Fibroblast of peridontal ligament (primary cell): ENCODE data around the gene DPF3.

Experiments used
- DNase-seq: peaks from one replicate; pipeline ENCODE4 v3.0.0-alpha.2; 2010; ENCODE audit errors: extremely low read depth

Gene DPF3

DNA sequence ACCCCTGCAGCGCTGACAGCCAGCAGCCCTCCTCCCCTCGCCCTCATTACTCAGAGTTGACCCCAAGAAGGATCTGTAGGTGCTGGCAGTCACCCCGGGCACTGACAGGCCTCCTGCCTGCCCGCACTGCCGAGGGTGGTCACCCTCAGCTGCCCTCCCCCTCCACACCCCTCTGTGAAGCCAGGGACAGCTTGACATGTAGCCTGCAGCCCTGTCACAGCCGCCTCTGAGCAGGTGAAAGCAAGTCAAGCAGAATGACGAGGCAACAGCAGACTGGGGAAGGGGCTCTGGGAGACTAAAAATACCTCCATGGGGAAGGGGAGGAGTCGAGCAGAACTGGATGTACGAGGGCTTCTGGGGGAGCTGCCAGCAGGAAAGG is 178.1 kb downstream of the DPF3 start:
- DNase-seq, result no peak

DNA sequence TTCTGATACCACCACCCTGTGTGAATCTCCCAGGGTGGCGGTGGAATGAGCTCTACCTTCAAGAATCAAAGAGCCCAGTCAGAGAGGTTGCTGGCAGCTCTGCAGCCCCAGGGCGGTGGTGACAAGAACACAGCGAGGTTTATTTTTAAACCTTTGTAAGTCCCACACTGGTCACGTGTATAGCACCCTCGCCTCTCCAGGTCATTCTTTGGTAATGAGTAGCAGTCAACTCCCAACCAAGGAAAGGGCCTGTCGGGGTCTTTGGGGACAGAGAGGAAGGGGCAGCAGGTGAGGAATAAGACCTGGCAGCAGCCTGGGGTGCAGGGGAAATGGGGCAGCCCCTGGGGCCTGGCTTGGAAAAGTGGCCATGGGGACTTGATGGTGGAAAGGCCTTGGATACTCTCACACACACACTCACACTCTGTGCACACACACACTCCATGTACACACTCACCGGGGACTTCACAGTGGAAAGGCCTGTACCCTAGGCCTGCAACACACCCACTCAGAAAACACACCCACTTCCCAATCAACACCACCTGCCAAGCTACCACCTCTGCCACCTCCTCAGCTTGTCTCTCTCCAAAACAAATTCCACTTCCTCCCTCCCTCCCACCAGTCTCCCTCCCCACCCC is 178.6 kb downstream of the DPF3 start:
- no peak for DNase-seq

DNA sequence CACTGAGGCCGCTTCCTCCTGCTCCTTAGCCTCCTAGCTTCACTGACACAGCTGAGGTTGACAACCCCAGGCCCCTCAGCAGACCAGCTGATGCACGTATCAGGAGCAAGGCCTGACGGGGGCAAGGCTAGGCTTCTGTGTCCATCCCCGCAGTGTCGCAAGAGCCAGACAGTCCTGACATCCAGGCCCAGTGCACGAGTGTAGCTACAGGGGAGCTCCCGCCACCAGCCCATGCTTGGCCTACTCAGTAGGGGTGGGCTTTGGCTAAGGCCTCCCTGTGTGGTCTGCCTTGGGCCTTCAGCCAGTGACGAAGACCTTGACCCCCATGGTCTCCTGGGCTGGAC is 179.1 kb downstream of the DPF3 start:
- no peak for DNase-seq

DNA sequence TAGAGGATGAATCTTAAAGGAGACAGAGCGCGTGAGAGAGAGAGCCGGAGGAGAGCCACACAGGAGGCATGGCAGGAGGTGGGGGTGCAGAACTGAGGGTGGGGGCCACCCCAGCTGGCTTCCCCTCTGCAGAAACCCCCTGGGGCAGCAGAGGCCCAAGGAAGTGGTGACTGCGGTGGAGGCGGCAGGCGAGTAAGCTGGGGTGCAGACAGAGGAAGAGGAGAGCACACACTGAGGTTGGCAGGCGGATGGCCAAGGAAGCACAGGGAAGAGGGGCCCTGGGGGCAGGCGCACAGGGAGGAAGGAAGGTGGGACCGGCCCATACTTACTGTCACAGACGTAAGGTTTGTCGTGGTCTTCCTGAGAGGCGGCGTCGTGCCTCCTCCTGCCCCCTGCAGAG is 179.8 kb downstream of the DPF3 start:
- DNase-seq, result no peak

DNA sequence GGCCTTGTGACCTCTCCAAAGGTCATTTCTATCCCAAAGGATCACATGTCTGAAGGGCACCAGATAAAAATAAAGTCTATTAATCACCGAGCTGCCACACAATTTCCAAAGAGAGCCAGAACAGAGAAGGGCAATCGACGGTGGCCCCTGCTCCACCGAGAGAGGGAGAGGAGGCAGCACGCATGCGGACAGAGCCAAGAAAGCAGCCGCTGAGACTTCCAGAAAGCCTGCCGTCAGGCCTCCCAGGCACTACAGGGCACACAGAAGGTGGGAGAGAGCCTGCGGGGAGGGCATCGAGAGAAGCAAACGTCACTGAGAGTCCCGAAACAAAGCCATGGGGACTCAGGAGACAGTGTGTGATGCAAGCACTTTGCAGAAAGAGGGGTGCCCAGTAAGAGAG is 182.0 kb downstream of the DPF3 start:
- DNase-seq, result no peak

DNA sequence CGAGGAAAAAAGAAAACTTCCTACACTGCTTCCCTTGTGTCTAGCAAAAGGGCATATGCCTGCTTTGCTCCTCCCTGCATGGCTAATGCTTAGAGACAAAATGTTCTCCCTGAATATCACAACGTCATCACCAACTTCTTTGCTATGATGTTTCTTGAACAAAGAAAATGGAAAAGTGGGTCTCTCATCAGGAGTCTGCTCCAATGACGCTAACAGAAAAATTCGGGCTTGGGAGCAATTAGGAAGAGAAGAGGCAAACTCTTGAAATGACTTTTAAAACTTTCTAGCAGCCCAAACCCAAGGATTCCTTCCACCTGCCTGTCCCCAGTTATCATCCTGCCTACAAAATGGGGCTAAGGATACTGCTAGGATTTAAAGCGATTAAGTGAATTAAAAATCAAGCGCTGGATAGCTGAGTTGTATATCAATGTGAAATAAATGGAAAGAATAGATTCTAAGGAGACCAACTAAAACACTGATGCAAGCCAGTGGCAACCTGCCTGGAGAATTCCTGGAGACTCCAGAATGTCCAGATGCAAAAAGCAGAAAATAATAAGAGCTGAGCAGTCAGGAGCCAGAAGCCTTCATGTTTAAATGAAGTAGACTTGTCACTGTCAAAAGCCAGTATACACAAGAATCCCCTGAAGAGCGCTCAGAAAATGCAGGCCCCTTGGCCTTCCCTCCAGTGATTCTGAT is 183.8 kb downstream of the DPF3 start:
- DNase-seq, result peak; percentile 87

DNA sequence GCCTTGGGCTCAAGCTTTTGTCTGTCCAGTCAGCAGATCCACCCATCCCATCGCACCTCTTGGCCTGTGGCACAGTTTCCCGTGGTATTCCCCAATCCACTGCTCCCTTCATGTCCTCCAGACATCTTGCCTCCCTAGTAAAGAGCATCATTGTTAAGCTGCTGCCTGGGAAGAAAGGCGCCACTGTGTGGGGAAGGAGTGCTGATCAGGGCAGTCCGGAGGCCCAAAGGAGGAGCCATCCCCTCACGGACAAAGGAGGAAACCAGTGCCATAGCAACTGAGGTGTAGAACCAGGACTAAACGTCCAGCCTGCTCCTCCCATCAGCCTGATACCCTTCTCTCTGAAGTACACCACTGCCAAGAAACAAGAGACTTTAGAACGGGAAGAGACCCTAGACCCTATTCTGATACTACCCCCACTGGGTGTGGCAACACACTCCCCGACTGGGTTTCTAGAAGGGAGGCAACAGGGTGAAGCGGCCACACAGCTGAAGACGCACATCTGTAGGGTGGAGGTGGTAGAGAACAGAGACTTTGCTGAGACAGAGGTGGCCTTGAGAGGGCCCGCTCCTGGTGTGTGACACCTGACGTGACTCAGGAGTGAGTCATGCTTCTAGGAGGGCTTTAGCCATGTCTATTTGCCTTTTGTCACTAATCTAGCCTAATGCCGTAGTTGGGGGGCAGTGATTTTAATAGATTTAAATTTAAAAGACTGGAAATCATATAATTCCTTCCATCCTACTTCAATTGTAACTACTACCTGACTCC is 185.0 kb downstream of the DPF3 start:
- DNase-seq, result no peak

DNA sequence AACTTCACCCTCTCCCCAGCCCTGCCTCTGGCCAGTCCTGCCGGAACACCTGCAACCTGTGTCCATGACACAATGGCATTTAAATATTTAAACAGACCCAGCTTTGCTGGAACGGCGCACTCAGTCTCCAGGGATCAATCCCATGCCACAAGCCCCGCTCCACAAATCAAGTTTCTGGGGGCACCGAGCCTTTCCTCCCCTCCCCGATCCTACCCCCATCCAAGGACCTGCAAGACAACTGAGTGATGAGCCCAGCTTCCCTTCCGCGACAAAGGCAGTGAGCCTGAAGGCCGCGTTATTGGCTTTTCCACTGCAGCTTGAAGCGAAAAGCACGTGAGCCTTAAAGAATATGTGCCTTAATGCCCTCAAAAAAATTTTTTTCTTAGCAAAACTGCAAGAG is 185.7 kb downstream of the DPF3 start:
- DNase-seq, result no peak

DNA sequence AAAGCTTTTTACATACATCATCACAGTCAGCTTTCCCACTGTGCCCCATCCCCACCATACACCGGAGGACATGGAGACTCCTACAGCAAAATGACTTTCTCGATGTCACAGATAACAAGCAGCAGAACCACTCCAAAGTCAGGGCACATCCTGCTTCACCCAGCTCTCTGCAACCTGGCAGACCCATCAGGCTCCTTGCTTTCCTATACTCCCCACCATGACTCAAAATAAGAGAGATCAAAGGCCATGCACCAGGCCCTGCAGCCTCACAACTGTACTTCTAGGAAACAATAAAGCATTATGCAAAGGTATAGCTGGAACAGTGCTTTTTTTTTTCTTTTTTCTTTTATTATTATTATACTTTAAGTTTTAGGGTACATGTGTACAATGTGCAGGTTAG is 187.4 kb downstream of the DPF3 start:
- DNase-seq, result no peak

DNA sequence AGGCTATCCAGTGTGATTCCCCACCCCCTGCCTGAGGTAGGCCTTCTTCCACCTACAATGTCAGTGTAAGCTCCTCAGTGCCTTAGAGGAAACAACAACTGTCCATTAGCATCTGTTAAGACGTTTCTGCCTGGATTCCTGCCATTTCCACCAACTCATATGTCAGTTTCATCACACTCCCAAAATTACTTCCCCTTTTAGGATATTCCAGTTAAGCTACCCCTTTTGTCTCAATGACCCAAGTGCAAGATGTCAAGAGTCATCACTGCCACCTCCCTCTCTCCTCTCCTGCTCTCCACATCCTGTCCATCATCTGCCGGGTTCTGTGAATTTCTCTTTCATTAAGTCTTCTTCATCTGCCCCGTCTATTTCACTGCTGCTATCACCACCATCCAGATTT is 189.4 kb downstream of the DPF3 start:
- no peak for DNase-seq

DNA sequence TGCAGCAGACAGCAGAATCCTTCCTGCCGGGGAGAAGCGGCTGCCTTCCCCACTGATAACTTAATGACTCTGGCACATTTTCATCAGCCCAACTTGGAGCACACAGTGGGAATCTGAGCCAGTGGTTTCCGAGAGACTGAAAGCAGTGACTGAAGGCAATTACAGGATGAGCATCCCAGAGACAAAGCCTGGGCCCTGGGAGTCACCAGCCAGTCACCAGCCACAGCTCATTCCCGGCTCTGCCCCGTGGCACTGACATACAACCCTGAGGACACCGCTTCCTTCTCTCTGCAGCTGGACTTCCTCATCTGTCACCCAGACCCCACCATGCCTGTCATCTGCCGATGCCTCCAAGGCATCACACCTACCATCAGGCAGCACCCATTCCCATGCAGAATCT is 192.3 kb downstream of the DPF3 start:
- DNase-seq, result peak; percentile 52

DNA sequence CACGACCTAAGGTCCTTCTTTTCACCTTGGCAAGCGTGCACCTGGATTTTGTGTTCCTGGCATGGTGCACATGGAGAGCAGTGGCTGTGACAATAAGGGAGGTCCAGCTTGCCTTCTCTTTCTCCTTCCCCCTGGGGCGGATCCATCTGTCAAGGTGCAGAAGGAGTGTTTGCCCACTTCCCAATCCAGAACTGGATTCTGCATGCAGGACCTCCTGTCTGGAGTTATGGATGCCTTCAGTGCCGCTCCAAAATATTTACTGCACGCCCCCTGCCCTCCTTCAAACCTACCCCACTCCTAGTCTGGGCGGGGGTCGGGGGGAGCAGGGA is 192.7 kb downstream of the DPF3 start:
- no peak for DNase-seq

DNA sequence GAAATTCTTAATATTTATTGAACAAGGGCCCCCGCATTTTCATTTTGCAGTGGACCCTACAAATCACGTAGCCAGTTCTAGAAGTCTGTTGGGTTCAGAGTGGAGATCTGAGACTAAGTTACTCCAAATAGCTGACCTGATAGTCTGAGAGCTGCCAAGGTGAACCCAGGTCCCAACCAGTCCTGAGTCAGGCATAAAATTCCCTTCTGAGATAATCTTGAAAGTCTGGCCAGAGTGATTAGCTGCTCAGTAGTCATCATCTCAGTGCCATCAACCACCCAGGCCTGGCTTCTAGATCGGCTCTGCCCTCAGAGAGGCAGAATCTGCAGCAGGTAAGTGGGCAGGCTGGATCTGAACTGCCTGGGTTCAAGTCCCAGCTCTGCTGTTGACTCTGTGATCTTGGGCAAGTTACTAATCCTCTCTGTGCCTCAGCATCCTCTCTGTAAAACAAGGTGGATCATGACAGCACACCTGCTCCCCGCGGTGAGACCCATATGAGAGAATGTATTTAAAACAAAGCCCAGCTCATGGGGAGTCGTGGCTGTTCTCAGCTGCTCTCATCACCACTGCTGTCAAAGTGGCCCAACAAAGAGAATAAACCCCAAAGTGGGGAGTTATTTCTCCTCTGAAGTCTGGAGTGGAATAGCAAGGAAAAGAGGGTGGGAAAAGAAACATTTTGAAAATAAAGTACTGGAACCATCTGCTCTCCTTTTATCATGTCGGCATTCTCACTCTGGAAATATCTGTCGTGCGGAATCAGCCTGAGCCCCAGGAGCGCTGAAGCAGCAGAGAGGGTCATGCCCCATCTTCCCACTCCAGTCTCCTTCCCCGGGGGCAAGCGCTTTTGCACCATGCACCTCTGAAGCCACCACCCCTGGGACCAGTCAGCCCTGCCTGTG is 193.3 kb downstream of the DPF3 start:
- DNase-seq, result no peak

DNA sequence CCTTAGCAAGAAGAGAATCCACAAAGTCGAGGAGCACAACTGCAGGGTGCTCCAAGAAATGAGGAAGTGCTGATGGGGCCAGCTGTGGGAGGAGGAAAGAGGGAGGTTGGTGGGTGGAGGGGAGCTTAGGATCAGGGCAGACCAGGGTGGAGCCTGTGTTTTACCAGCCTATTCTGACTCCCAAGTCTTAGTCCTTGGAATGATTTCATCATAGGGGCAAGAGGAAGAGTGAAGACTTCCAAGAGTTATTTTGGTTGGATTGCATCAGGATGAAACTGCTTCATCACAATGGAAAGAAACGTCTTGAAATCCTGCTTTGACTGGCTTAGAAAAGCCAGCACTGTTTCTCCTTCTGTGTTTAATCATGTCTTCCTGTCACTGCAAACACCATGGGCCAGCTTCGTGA is 194.0 kb downstream of the DPF3 start:
- peak; percentile 99 for DNase-seq

DNA sequence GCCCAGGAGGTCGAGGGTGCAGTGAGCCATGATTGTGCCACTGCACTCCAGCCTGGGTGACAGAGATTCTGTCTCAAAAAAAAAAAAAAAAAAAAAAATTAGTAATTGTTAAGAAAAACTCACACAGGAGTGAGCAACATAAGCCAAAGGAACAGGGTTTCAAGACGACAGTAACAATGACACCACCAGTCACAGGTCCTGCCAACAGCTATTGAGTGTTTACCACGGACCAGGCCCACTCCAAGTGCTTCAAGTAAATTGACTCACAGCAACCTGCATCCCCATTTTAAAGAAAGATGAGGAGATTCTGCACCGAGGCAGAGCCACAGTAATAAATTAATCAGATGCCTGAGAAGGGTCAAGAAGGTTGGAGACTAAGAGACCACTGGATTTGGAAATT is 194.5 kb downstream of the DPF3 start:
- DNase-seq, result no peak

DNA sequence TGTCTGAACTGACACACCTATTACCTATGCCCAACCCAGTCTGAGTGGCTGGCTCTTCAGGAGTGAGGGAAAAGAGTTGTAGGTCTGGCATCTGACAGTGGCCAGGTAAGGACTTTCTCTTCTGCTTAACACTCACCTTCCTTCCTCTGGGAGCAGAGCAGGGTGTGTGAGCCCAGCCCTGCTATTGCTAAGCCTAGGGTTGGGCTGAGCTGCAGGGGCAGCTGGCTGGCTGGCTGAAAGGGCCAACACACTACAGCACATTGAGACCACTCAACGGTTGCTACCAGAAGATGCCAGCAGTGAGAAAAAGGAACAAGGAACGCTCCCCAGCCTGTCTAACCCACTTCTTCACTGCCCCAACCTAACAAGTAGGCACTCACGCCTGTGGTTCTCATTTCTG is 201.2 kb downstream of the DPF3 start:
- no peak for DNase-seq

DNA sequence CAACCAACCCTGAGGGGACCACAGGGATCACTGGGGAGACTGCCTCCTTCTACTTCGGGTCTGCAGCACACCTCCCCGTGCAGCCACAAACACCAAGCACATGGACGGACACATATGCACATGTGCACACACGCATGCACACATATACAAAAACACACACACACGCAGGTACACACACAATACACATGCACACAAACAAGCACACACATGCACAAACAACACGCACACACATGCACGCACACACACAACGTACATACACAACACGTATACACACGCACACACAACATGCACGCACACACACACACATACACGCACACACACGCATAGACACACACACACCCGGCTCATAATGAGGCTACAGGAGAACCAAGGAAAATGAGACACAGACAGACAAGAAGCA is 203.6 kb downstream of the DPF3 start:
- DNase-seq, result no peak

DNA sequence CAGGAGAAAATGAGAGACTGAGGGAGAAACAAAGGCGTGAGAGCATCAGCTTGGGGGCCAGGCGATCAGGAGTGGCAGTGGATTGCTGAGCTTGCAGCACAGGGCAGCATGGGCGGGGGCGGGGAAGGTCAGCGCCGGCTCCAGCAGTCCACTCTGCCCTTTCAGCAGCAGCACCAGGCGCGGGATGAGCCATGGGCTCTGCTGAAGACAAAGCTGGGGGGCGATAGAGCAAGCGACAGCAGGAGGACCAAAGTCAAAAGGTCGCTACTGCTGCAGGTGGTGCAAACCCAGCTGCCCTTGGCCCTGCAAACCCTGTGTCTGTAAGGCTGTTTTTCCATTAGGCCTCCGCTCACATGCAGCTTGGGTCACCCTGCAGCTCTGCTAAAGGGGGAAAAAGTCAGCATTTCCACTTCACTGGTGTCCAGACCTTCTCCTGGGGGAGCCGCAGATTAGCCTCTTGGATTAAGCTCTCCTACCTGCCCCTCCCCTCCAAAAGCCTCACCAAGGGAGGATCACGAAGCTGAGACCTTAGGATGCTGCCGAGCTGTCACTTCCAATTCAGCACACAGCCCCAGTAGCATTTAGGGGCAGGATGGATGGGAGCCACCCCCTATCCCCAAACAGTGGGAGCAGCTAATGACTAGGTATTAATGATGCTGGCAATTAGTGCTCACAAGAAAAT is 204.8 kb downstream of the DPF3 start:
- no peak for DNase-seq

DNA sequence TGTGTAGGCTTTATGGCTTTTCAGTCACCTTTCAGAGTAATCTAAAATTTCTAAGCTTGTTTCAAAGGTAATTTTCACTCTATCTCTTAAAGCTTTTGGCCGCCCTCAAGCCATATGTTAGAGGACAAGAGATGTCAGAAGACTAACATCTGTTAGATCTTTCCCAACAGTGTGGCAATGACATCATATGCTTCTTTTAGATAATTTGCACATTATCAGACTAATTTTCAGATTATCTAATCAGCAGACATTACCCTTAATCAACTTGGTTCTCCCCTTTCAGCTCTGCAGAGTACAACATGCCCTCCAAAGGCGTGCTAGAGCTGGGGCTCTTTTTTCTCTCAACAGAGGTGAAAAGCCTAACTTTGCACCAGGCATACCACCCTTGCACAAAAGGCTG is 207.1 kb downstream of the DPF3 start:
- DNase-seq, result peak; percentile 37

DNA sequence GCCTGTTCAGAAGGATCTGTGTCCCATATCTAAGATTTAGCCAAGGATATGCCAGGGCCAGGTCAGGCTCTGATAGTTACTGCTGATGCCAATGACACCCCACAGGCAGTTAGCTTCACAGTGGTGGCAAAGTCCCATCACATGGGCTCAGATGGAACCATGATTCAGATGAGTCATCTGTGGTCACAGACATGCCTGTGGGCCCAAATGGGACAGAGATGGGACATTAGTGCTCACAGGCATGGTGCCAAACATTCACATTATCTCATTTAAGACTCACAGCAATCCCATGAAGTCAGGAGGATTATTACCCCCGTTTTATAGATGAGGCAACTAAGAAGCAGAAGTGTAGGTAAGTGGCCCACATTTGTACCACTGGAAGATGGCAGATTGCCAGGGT is 207.8 kb downstream of the DPF3 start:
- DNase-seq, result no peak

DNA sequence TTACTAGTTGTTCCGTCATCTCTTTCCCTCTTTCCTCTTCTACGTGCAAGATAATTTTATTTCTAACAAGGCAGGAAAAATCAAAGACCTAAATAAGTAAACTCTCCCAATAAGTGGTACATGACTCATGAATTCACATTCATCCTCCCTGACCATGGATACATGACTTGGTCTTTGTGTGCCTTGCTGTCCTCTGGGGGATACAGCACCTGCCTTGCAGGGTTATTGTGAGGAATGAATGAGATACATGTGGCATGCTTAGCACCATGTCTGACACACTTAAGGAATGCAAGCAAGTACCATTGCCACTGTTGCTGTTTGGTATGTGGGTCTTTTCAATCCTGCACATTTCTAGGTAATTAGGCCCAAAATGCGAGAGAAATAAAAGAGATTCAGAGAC is 208.4 kb downstream of the DPF3 start:
- peak; percentile 14 for DNase-seq

DNA sequence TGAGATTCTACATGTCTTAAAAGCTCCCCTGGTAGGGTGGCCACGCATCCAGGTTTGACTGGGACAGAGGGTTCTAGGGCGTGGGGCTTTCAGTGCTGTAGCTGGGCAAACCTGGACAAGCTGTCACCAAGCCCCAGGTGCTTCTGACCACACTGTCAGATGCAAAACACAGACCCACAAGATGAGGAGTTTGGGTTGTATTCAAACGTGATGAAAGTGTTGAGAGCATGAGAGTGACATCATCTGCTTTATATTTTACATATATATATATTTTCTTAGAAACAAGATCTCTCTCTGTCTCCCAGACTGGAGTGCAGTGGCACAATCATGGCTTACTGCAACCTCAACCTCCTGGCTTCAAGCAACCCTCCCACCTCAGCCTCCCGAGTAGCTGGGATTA is 210.1 kb downstream of the DPF3 start:
- peak; percentile 54 for DNase-seq
